ENCODE data around the gene GHDC. TPM values are rescaled to one million over a fixed set of nuclear protein-coding genes. Genes with fewer than 3 reads are reported as not detected.
A peak's percentile ranks its signal among the peaks of the same experiment; 100 is the strongest.

GHDC gene
- total RNA-seq, 1 experiment from 2014 or later: 8.5 TPM

- Histone ChIP-seq H3K27me3 (ENCODE audit: insufficient read depth, low read length) (no peaks in the 10 kb centered on the region), H2BK15ac (ENCODE audit: low read depth, low read length) (no peak overlapping the region), H2AK5ac (ENCODE audit: insufficient read length, low read length) (no peak overlapping the region), H3K4me2 (ENCODE audit: insufficient read depth, insufficient read length, low read length) (no peak overlapping the region), H4K5ac (ENCODE audit: insufficient read length, low read depth, low read length) (no peak overlapping the region), H3K27ac (ENCODE audit: insufficient read length, low read depth, low read length) (no peak overlapping the region), H2AFZ (ENCODE audit: low read length) (no peak overlapping the region), H3K23me2 (ENCODE audit: insufficient read length, low read depth, low read length, poor library complexity, severe bottlenecking) (peaks cover 3% of the 10 kb centered on the region), H2BK20ac (ENCODE audit: low read depth, low read length, poor library complexity, severe bottlenecking) (no peak overlapping the region), H2BK5ac (ENCODE audit: insufficient read length, low read length) (no peak overlapping the region), H3K9ac (ENCODE audit: extremely low read depth, insufficient read length, low read length) (no peak overlapping the region), H3K56ac (ENCODE audit: insufficient read length, low read depth, low read length) (no peak overlapping the region), H3K23ac (ENCODE audit: insufficient read length, low read depth, low read length) (no peak overlapping the region), H3K79me1 (ENCODE audit: insufficient read depth, low read depth, low read length, poor library complexity, severe bottlenecking) (no peaks in the 10 kb centered on the region), H3K4ac (ENCODE audit: low read depth, low read length) (no peak overlapping the region), H3K9me3 (ENCODE audit: control insufficient read depth, low read depth, low read length) (no peaks in the 10 kb centered on the region), H4K20me1 (ENCODE audit: control insufficient read depth, insufficient read depth, insufficient read length) (no peaks in the 10 kb centered on the region), H3K18ac (ENCODE audit: insufficient read length, low read depth, low read length) (no peak overlapping the region), H3T11ph (ENCODE audit: low read length) (no peak overlapping the region), H4K8ac (replicated peaks; ENCODE audit: insufficient read length, low read depth, low read length) (no peak overlapping the region), H3K14ac (ENCODE audit: insufficient read depth, low read length) (no peak overlapping the region), H3K79me2 (ENCODE audit: insufficient read depth, low read length) (no peaks in the 10 kb centered on the region), H4K91ac (ENCODE audit: insufficient read length, low read depth, low read length) (no peak overlapping the region), H3K4me1 (ENCODE audit: insufficient read depth, low read length) (no peaks in the 10 kb centered on the region), H2BK120ac (ENCODE audit: low read depth, low read length, poor library complexity, severe bottlenecking) (no peak overlapping the region), H2BK12ac (ENCODE audit: insufficient read length, low read depth, low read length) (no peak overlapping the region)
- Mint-ChIP-seq H3K4me3 (no peak overlapping the region), H3K9me3 (no peaks in the 10 kb centered on the region), H3K4me1 (peaks cover 11 to 17% of the 10 kb centered on the region in 2 experiments), H3K27me3 (ENCODE audit: low read depth) (no peaks in the 10 kb centered on the region), H3K36me3 (ENCODE audit: insufficient read depth in 1 of 3, low read depth in 3 of 3) (peaks cover 3 to 18% (median 15%) of the 10 kb centered on the region in 3 experiments; a peak in 5 of 7 replicates), H3K27ac (peak overlapping the region in 1 of 3 experiments; percentile 86; a peak in 3 of 7 replicates)
- DNase-seq: no peak
- TF ChIP-seq CTCF (conservative IDR thresholded peaks at IDR 0.05): no peak
- WGBS (ENCODE audit: extremely low coverage, insufficient read length, low lambda C conversion rate): no CpG with 5 or more reads among the region's 8 CpGs
Measured at GRCh38 chr17:42197564-42198156, 3.4 kb upstream of the GHDC start.
